IMR-90 (cell line): ENCODE measurements around the gene KIAA0319L. TPM values are rescaled to one million over a fixed set of nuclear protein-coding genes. Genes with fewer than 3 reads are reported as not detected.

Source experiments
- ATAC-seq: fragments of 200-7000 bp; cut with Tn5 transposase; 2 replicates; pipeline ENCODE4 v1.9.1; 2020; ENCODE audit warnings: low read depth, mild to moderate bottlenecking, moderate library complexity
- BruUV-seq: library from RNA; stranded (reverse); fragments of 400-500 nt; replicated peaks from 2 replicates; lab custom pipeline; 2021; lab: Mats Ljungman, UMichigan
- CTCF ChIA-PET: fragments of 300-600 bp; formaldehyde crosslinking; extraction: SDS; loops from one replicate; lab custom pipeline; 2021; ENCODE audit warnings: antibody characterized with exemption; lab: Yijun Ruan, JAX
- POLR2A ChIA-PET: fragments of 300-600 bp; sonication (Branson Sonifier 250); formaldehyde crosslinking; loops from one replicate; lab custom pipeline; 2022; ENCODE audit warnings: antibody characterized with exemption; ENCODE audit not compliant: unreplicated experiment; lab: Charles Lee
- DNase-seq: peaks from one replicate; pipeline ENCODE4 v3.0.0; 2013
- H2AFZ ChIP-seq: replicated peaks from 2 replicates; pipeline ENCODE3; 2013; ENCODE audit warnings: low read length, mild to moderate bottlenecking; ENCODE audit not compliant: poor library complexity
- H2AK5ac ChIP-seq: 2 replicates; pipeline ENCODE4 v1.6.1; 2013; ENCODE audit warnings: low read depth, low read length, inconsistent platforms
- H2AK9ac ChIP-seq: replicated peaks from 2 replicates; pipeline ENCODE3; 2013; ENCODE audit warnings: mild to moderate bottlenecking, low read depth, low read length, moderate library complexity; ENCODE audit not compliant: poor library complexity
- H2BK120ac ChIP-seq: 2 replicates; pipeline ENCODE4 v1.6.1; 2013; ENCODE audit warnings: low read depth, low read length, inconsistent platforms
- H2BK15ac ChIP-seq: 3 replicates; pipeline ENCODE4 v1.6.1; 2013; ENCODE audit warnings: low read depth, low read length, inconsistent platforms
- H2BK20ac ChIP-seq: 2 replicates; pipeline ENCODE4 v1.6.1; 2013; ENCODE audit warnings: low read depth, mild to moderate bottlenecking, inconsistent platforms, low read length, moderate library complexity
- H2BK5ac ChIP-seq: 2 replicates; pipeline ENCODE4 v1.6.1; 2013; ENCODE audit warnings: mild to moderate bottlenecking, low read depth, low read length, inconsistent platforms; ENCODE audit not compliant: poor library complexity, severe bottlenecking
- H3K14ac ChIP-seq: replicated peaks from 2 replicates; pipeline ENCODE4 v1.6.1; 2013; ENCODE audit warnings: low read depth, low read length, inconsistent platforms
- H3K18ac ChIP-seq: 2 replicates; pipeline ENCODE4 v1.6.1; 2013; ENCODE audit warnings: low read depth, low read length, control low read depth
- H3K23ac ChIP-seq: 2 replicates; pipeline ENCODE4 v1.6.1; 2013; ENCODE audit warnings: low read depth, low read length, inconsistent platforms
- H3K27ac ChIP-seq: 2 replicates; pipeline ENCODE4 v1.5.1; 2013; ENCODE audit warnings: mild to moderate bottlenecking, control low read depth, low read length; ENCODE audit not compliant: insufficient read depth
- H3K27me3 ChIP-seq: 2 replicates; pipeline ENCODE4 v1.6.1; 2013; ENCODE audit warnings: low read length; ENCODE audit not compliant: control insufficient read depth, insufficient read depth
- H3K36me3 ChIP-seq: 2 replicates; pipeline ENCODE4 v1.6.1; 2013; ENCODE audit warnings: low read length, mixed read lengths; ENCODE audit not compliant: control insufficient read depth, insufficient read depth
- H3K4ac ChIP-seq: 2 replicates; pipeline ENCODE4 v1.6.1; 2013; ENCODE audit warnings: low read depth, low read length, inconsistent platforms
- H3K4me1 ChIP-seq: 2 replicates; pipeline ENCODE4 v1.6.1; 2013; ENCODE audit warnings: low read length, mixed read lengths; ENCODE audit not compliant: control insufficient read depth, insufficient read depth
- H3K4me2 ChIP-seq: 2 replicates; pipeline ENCODE4 v1.6.1; 2013; ENCODE audit warnings: low read depth, mild to moderate bottlenecking, control low read depth, low read length, moderate library complexity
- H3K4me3 ChIP-seq: 2 replicates; pipeline ENCODE4 v1.5.1; 2013; ENCODE audit warnings: low read depth, mild to moderate bottlenecking, control low read depth, low read length, moderate library complexity; ENCODE audit not compliant: insufficient read depth
- H3K56ac ChIP-seq: 2 replicates; pipeline ENCODE4 v1.6.1; 2013; ENCODE audit warnings: low read length, inconsistent platforms; ENCODE audit not compliant: insufficient read depth; ENCODE audit errors: extremely low read depth
- H3K79me1 ChIP-seq, 2 experiments: 2 replicates each; pipeline ENCODE4 v1.6.1; 2013; ENCODE audit warnings: low read length in 2 of 2, inconsistent platforms in 1 of 2, low read depth in 1 of 2
- H3K9ac ChIP-seq: 2 replicates; pipeline ENCODE4 v1.6.1; 2013; ENCODE audit warnings: low read depth, low read length, control low read depth
- H3K9me1 ChIP-seq: 2 replicates; pipeline ENCODE4 v1.6.1; 2013; ENCODE audit warnings: low read length, inconsistent platforms; ENCODE audit not compliant: insufficient read depth
- H3K9me3 ChIP-seq: 2 replicates; pipeline ENCODE4 v1.6.1; 2013; ENCODE audit warnings: low read length; ENCODE audit not compliant: control insufficient read depth, insufficient read depth
- H4K20me1 ChIP-seq: 2 replicates; pipeline ENCODE4 v1.6.1; 2013; ENCODE audit warnings: low read length, inconsistent platforms; ENCODE audit not compliant: insufficient read depth
- H4K5ac ChIP-seq: 2 replicates; pipeline ENCODE4 v1.6.1; 2013; ENCODE audit warnings: mild to moderate bottlenecking, low read depth, low read length, control low read depth
- H4K8ac ChIP-seq, 2 experiments: 2 replicates each; pipeline ENCODE4 v1.6.1; 2013; ENCODE audit warnings: low read depth in 2 of 2, low read length in 2 of 2, control low read depth in 1 of 2, inconsistent platforms in 1 of 2
- H4K91ac ChIP-seq: 2 replicates; pipeline ENCODE4 v1.6.1; 2013; ENCODE audit warnings: low read depth, low read length, inconsistent platforms; ENCODE audit not compliant: insufficient read depth
- BHLHE40 ChIP-seq: fragments of 150-350 bp; IDR thresholded peaks from 2 replicates; pipeline ENCODE4 v1.6.1; 2016; ENCODE audit warnings: mild to moderate bottlenecking, low read depth, low read length
- CEBPB ChIP-seq: IDR thresholded peaks from 2 replicates; pipeline ENCODE4 v1.6.1; 2012; ENCODE audit warnings: low read depth, low read length, improper control_type of control experiment
- CHD1 ChIP-seq: IDR thresholded peaks from 2 replicates; pipeline ENCODE4 v1.6.1; 2012; ENCODE audit warnings: low read depth, low read length, improper control_type of control experiment
- MAZ ChIP-seq: IDR thresholded peaks from 2 replicates; pipeline ENCODE4 v1.6.1; 2012; ENCODE audit warnings: low read depth, mild to moderate bottlenecking, low read length, improper control_type of control experiment, moderate library complexity, borderline replicate concordance
- MXI1 ChIP-seq: IDR thresholded peaks from 2 replicates; pipeline ENCODE4 v1.6.1; 2012; ENCODE audit warnings: low read depth, mild to moderate bottlenecking, low read length, moderate library complexity, borderline replicate concordance
- NFE2L2 ChIP-seq: fragments of 150-350 bp; IDR thresholded peaks from 2 replicates; pipeline ENCODE4 v1.6.1; 2016; ENCODE audit warnings: low read depth, mild to moderate bottlenecking, low read length
- POLR2A ChIP-seq: IDR thresholded peaks from 2 replicates; pipeline ENCODE4 v1.6.1; 2012; ENCODE audit warnings: mild to moderate bottlenecking, low read depth, low read length
- RAD21 ChIP-seq: IDR thresholded peaks from 2 replicates; pipeline ENCODE4 v1.6.1; 2012; ENCODE audit warnings: low read length, improper control_type of control experiment
- RCOR1 ChIP-seq: IDR thresholded peaks from 2 replicates; pipeline ENCODE4 v1.6.1; 2012; ENCODE audit warnings: mild to moderate bottlenecking, low read length, improper control_type of control experiment; ENCODE audit not compliant: insufficient replicate concordance
- SMC3 ChIP-seq: fragments of 150-350 bp; IDR thresholded peaks from 2 replicates; pipeline ENCODE4 v1.6.1; 2016; ENCODE audit warnings: low read depth, mild to moderate bottlenecking, antibody characterized with exemption, low read length, moderate library complexity
- USF2 ChIP-seq: fragments of 150-350 bp; IDR thresholded peaks from 2 replicates; pipeline ENCODE4 v1.6.1; 2017; ENCODE audit warnings: mild to moderate bottlenecking, antibody characterized with exemption, low read length, low read depth
- WGBS, 2 experiments: methylation state at CpG; one replicate each; pipeline versions ENCODE4 v1.1.5 to v1.1.7; 2013; ENCODE audit warnings: missing lambda C conversion rate in 2 of 2; ENCODE audit not compliant: insufficient read length in 1 of 2; ENCODE audit errors: extremely low coverage in 2 of 2; 5-methylcytosine and 5-hydroxymethylcytosine counted together
- dilution Hi-C: fragments of 300-500 bp; cut with HindIII; formaldehyde crosslinking; loops from one replicate; pipeline ENCODE4 v1.14.3; 2018; ENCODE audit warnings: low sequenced_read_pairs; ENCODE audit not compliant: unreplicated experiment
- in situ Hi-C: fragments of 300-500 bp; cut with MboI; formaldehyde crosslinking; loops from 3 replicates; pipeline ENCODE4 v1.14.3; 2019; ENCODE audit warnings: low sequenced_read_pairs, inconsistent platforms, mixed read lengths
- intact Hi-C: fragments of 100-400 bp; cut with micrococcal nuclease; formaldehyde crosslinking; loops from 2 replicates; pipeline ENCODE4 v1.10.0; 2022
- polyA plus RNA-seq, 3 experiments: library from polyadenylated mRNA; depleted of rRNA; stranded (reverse); fragments of >200 nt; gene quantifications; 2 replicates each; pipeline ENCODE4 v1.2.3, GENCODE V29; 2012; ENCODE audit warnings: low replicate concordance in 1 of 3
- total RNA-seq: library from RNA; depleted of rRNA; stranded (reverse); fragments of >200 nt; gene quantifications from 2 replicates; pipeline ENCODE4 v1.2.3, GENCODE V29; 2012

Gene KIAA0319L
- total and polyA plus RNA-seq, 2 of the 4 experiments (the other 2 are of a cell fraction) = 38.0 to 49.8 TPM

GRCh38 chr1:35439626-35440025 lies 117.6 kb downstream of the KIAA0319L start:
- Histone ChIP-seq H2AK9ac (no peak overlapping the region), H4K20me1 (no peaks in the 10 kb centered on the region), H3K14ac (no peak overlapping the region), H2AK5ac (no peak overlapping the region), H3K9ac (no peak overlapping the region), H3K9me3 (no peaks in the 10 kb centered on the region), H2BK5ac (no peak overlapping the region), H3K4ac (no peak overlapping the region), H3K36me3 (peaks cover 67% of the 10 kb centered on the region), H3K27ac (no peak overlapping the region), H4K8ac (no peak overlapping the region), H3K18ac (no peak overlapping the region), H2BK20ac (no peak overlapping the region), H2AFZ (no peak overlapping the region), H3K79me1 (no peaks in the 10 kb centered on the region), H3K56ac (no peak overlapping the region), H3K4me1 (no peaks in the 10 kb centered on the region), H3K9me1 (peaks cover 3% of the 10 kb centered on the region; the same call in 1 of the 2 replicates), H3K27me3 (no peaks in the 10 kb centered on the region), H3K4me3 (no peak overlapping the region), H4K5ac (no peak overlapping the region), H3K23ac (no peak overlapping the region), H2BK120ac (no peak overlapping the region), H2BK15ac (no peak overlapping the region), H3K4me2 (no peak overlapping the region), H4K91ac (no peak overlapping the region)
- intact Hi-C loops (no loop called here), in situ Hi-C loops (no loop called here), dilution Hi-C loops (no loop called here)
- no peak for DNase-seq
- ChIA-PET CTCF (interaction anchor here (1.2 kb wide), 1 partner anchor 15 kb away, joined by 4 read pairs; no protein-coding TSS in a partner anchor), POLR2A (interaction anchor here (0.7 kb wide), 1 partner anchor 142 kb away, joined by 4 read pairs; no protein-coding TSS in a partner anchor)
- ATAC-seq = no peak
- no TSS peak for BruUV-seq
- TF ChIP-seq MAZ = no peak
- TF ChIP-seq BHLHE40 = no peak
- no peak for TF ChIP-seq SMC3
- TF ChIP-seq USF2 = no peak
- no peak for TF ChIP-seq CHD1
- TF ChIP-seq POLR2A = no peak
- TF ChIP-seq RCOR1 = no peak
- TF ChIP-seq NFE2L2 = no peak
- TF ChIP-seq CEBPB = no peak
- TF ChIP-seq MXI1 = no peak
- TF ChIP-seq RAD21 = no peak
- no CpG with 5 or more reads among the region's 1 CpG for WGBS, 2 experiments
